Ishikawa (cell line): ENCODE data around the gene MAG.

Experiments
- CEBPB ChIP-seq: IDR thresholded peaks from 2 replicates; pipeline ENCODE4 v1.6.1; 2012
- CREB1 ChIP-seq: IDR thresholded peaks from 2 replicates; pipeline ENCODE4 v1.6.1; 2012; ENCODE audit warnings: low read depth
- EGR1 ChIP-seq: IDR thresholded peaks from 2 replicates; pipeline ENCODE4 v1.6.1; 2012
- EP300 ChIP-seq: IDR thresholded peaks from 2 replicates; pipeline ENCODE4 v1.6.1; 2012; ENCODE audit warnings: borderline replicate concordance
- FOXM1 ChIP-seq: IDR thresholded peaks from 2 replicates; pipeline ENCODE4 v1.6.1; 2012; ENCODE audit warnings: low read depth, borderline replicate concordance
- NFIC ChIP-seq: IDR thresholded peaks from 2 replicates; pipeline ENCODE4 v1.6.1; 2012
- RAD21 ChIP-seq: IDR thresholded peaks from 2 replicates; pipeline ENCODE4 v1.6.1; 2012; ENCODE audit warnings: low read depth
- TAF1 ChIP-seq: IDR thresholded peaks from 2 replicates; pipeline ENCODE4 v1.6.1; 2012; ENCODE audit warnings: low read depth, mild to moderate bottlenecking
- TCF12 ChIP-seq: IDR thresholded peaks from 2 replicates; pipeline ENCODE4 v1.6.1; 2012; ENCODE audit warnings: low read depth
- TEAD4 ChIP-seq: IDR thresholded peaks from 2 replicates; pipeline ENCODE4 v1.6.1; 2012
- YY1 ChIP-seq: IDR thresholded peaks from 2 replicates; pipeline ENCODE4 v1.6.1; 2012; ENCODE audit warnings: low read depth
- ZBTB7A ChIP-seq: IDR thresholded peaks from 2 replicates; pipeline ENCODE4 v1.6.1; 2012; ENCODE audit warnings: low read depth
- TF ChIP-seq, protein P1 (sequence below): IDR thresholded peaks from 2 replicates; pipeline ENCODE4 v1.6.1; 2012; ENCODE audit warnings: low read depth, mild to moderate bottlenecking
- TF ChIP-seq, protein P2 (sequence below): IDR thresholded peaks from 2 replicates; pipeline ENCODE4 v1.6.1; 2012
- TF ChIP-seq, protein P3 (sequence below): IDR thresholded peaks from 2 replicates; pipeline ENCODE4 v1.6.1; 2012

The MAG gene

DNA sequence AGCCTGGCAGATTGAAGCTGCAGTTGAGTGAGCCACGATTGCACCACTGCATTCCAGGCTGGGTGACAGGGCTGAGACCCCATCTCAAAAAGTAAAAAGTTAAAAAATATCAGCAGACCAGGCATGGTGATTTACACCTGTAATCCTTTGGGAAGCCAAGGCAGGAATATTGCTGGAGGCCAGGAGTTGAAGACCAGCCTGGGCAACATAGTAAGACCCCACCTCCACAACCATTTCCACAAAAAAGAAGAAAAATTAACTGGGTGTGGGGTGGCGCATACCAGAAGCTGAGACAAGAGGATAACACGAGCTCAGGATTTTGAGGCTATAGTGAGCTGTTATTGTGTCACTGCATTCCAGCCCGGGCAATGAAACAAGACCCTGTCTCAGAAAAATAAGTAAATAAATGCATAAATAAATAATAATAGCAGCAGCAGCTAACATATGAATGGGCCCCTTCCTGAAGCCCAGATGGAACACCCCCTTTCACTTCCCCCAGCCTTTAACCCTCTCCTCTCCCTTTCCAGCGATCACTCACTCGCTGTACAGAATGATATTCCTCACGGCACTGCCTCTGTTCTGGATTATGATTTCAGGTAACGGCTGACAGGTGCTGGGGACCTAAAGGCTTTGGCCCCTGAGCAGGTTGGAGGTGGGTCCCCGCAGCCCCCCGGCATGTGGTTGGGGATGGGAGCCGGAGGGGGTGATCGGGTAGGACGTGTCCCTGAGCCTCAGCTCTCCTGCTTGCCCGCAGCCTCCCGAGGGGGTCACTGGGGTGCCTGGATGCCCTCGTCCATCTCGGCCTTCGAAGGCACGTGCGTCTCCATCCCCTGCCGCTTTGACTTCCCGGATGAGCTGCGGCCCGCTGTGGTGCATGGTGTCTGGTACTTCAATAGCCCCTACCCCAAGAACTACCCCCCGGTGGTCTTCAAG, 3.2 kb downstream of the MAG start:
- TF ChIP-seq, protein P1, sequence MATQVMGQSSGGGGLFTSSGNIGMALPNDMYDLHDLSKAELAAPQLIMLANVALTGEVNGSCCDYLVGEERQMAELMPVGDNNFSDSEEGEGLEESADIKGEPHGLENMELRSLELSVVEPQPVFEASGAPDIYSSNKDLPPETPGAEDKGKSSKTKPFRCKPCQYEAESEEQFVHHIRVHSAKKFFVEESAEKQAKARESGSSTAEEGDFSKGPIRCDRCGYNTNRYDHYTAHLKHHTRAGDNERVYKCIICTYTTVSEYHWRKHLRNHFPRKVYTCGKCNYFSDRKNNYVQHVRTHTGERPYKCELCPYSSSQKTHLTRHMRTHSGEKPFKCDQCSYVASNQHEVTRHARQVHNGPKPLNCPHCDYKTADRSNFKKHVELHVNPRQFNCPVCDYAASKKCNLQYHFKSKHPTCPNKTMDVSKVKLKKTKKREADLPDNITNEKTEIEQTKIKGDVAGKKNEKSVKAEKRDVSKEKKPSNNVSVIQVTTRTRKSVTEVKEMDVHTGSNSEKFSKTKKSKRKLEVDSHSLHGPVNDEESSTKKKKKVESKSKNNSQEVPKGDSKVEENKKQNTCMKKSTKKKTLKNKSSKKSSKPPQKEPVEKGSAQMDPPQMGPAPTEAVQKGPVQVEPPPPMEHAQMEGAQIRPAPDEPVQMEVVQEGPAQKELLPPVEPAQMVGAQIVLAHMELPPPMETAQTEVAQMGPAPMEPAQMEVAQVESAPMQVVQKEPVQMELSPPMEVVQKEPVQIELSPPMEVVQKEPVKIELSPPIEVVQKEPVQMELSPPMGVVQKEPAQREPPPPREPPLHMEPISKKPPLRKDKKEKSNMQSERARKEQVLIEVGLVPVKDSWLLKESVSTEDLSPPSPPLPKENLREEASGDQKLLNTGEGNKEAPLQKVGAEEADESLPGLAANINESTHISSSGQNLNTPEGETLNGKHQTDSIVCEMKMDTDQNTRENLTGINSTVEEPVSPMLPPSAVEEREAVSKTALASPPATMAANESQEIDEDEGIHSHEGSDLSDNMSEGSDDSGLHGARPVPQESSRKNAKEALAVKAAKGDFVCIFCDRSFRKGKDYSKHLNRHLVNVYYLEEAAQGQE = no peak
- TF ChIP-seq EGR1 (no peak), YY1 (no peak), TCF12 (no peak), CREB1 (no peak), TAF1 (no peak), CEBPB (no peak), TEAD4 (no peak), FOXM1 (no peak), EP300 (no peak), ZBTB7A (no peak), RAD21 (no peak), NFIC (no peak)
- TF ChIP-seq, protein P2, sequence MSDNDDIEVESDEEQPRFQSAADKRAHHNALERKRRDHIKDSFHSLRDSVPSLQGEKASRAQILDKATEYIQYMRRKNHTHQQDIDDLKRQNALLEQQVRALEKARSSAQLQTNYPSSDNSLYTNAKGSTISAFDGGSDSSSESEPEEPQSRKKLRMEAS = no peak
- TF ChIP-seq, protein P3, sequence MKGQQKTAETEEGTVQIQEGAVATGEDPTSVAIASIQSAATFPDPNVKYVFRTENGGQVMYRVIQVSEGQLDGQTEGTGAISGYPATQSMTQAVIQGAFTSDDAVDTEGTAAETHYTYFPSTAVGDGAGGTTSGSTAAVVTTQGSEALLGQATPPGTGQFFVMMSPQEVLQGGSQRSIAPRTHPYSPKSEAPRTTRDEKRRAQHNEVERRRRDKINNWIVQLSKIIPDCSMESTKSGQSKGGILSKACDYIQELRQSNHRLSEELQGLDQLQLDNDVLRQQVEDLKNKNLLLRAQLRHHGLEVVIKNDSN = no peak

DNA sequence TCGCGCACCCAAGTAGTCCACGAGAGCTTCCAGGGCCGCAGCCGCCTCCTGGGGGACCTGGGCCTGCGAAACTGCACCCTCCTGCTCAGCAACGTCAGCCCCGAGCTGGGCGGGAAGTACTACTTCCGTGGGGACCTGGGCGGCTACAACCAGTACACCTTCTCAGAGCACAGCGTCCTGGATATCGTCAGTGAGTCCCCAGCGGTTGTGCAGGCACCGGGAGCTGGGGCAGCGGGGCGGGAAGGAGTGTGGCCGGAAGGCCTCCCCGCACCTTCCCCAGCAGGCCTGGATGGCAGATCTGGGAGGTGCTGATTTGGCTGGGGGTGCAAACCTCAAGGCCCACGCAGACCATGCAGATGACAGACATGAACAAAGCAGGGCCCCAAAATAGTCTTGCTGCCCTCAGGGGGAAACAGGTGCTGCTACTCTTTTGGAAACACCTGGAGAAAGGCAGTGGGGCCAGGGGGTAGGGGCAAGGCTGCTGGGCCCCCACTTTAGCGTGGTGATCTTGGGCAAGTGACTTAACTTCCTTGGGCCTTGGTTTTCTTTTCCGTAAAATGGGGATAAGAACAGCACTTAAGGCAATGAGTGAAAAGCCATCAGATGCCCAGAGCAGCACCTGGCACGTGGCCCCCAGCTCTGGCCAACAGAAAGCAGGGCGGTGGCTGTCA, 4.0 kb downstream of the MAG start:
- TF ChIP-seq, protein P3 = 0 out of 2 replicates have a peak, but pooled peaks have one; percentile 5
- TF ChIP-seq, protein P1 = no peak
- TF ChIP-seq CEBPB = no peak

DNA sequence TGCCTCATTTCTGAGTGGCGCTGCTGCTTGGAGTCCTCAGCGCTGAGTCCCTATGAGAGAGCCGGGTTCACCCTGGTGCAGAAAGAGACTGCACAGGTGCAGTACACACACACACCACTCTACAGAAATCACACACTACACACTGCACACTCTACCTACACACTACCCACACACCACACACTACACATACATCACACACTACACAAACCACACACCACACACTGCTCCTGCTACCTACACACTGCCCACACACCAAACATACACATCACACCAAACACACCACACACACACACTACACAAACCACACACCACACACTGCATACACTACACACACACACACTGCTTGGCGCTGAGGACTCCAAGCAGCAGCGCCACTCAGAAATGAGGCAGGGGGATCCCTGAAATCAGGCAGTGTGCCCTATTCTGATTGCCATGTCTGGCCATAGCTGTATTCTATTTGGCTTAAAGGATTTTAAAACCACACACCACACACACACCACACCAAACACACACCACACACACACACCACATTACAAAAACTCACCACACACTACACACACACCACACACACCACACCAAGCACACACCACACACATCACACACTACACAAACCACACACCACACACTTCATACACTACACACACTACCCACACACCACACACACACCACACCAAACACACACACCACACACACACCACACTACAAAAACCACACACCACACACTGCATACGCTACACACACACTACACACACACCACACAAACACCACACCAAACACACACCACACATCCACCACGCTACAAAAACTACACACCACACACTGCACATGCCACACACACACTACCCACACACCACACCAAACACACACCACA, 4.9 kb downstream of the MAG start:
- no peak for TF ChIP-seq NFIC
- no peak for TF ChIP-seq YY1
- TF ChIP-seq, protein P3 = no peak
- no peak for TF ChIP-seq RAD21
- TF ChIP-seq FOXM1 = no peak
- TF ChIP-seq, protein P1 = no peak
- no peak for TF ChIP-seq EP300
- no peak for TF ChIP-seq TAF1
